ENCODE data around the gene PHLDA2.

Gene PHLDA2

DNA sequence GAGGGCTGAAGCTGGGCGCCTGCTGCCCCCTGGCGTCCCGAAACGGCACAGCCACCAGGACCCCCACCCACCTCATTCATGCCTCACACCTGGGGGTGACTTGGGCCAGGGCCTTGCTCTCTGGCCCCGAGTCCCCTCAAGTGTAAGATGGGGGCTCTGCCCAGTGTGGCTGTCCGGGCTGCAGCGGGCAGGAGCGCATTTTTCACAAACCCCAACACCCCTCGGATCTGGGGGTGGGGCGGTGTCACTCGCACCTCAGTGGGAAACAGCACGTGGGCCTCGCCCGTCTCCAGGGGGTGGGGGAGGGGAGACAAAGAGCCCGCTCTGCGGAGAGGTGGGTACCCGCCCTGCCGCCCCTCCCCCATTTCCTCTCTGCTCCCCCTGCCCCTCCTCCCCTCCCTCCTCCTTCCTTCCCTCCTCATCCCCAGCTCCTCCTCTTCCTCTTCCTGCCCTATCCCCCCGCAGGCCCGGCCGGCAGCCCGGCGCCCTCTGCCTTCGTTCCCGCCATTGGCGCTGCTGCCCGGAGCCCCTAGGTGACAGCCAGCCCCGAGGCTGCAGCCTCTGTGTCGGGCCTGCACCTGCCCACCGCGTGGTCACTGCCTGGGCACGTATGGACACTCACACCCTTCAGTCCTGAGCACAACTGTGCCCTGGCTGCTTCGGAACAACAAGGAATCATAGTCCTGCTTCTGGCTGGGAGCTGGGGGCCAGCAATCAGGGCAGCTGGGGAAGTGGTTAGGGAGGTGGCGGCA, 36.8 kb downstream of the PHLDA2 start (continued):
- TF ChIP-seq, protein P1, sequence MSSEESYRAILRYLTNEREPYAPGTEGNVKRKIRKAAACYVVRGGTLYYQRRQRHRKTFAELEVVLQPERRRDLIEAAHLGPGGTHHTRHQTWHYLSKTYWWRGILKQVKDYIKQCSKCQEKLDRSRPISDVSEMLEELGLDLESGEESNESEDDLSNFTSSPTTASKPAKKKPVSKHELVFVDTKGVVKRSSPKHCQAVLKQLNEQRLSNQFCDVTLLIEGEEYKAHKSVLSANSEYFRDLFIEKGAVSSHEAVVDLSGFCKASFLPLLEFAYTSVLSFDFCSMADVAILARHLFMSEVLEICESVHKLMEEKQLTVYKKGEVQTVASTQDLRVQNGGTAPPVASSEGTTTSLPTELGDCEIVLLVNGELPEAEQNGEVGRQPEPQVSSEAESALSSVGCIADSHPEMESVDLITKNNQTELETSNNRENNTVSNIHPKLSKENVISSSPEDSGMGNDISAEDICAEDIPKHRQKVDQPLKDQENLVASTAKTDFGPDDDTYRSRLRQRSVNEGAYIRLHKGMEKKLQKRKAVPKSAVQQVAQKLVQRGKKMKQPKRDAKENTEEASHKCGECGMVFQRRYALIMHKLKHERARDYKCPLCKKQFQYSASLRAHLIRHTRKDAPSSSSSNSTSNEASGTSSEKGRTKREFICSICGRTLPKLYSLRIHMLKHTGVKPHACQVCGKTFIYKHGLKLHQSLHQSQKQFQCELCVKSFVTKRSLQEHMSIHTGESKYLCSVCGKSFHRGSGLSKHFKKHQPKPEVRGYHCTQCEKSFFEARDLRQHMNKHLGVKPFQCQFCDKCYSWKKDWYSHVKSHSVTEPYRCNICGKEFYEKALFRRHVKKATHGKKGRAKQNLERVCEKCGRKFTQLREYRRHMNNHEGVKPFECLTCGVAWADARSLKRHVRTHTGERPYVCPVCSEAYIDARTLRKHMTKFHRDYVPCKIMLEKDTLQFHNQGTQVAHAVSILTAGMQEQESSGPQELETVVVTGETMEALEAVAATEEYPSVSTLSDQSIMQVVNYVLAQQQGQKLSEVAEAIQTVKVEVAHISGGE (tag by site-specific recombination; conservative IDR thresholded peaks at IDR 0.05; ENCODE audit: low read depth) = no peak
- TF ChIP-seq, protein P2, sequence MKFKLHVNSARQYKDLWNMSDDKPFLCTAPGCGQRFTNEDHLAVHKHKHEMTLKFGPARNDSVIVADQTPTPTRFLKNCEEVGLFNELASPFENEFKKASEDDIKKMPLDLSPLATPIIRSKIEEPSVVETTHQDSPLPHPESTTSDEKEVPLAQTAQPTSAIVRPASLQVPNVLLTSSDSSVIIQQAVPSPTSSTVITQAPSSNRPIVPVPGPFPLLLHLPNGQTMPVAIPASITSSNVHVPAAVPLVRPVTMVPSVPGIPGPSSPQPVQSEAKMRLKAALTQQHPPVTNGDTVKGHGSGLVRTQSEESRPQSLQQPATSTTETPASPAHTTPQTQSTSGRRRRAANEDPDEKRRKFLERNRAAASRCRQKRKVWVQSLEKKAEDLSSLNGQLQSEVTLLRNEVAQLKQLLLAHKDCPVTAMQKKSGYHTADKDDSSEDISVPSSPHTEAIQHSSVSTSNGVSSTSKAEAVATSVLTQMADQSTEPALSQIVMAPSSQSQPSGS (tag by site-specific recombination; IDR thresholded peaks at IDR 0.05; ENCODE audit: low read depth) = no peak
- TF ChIP-seq ZNF341 (tag by site-specific recombination; IDR thresholded peaks at IDR 0.05; ENCODE audit: low read depth) (no peak), ZSCAN30 (tag by site-specific recombination; IDR thresholded peaks at IDR 0.05) (0 out of 2 replicates have a peak, but pooled peaks have one; percentile 43), ZNF266 (tag by site-specific recombination; IDR thresholded peaks at IDR 0.05; ENCODE audit: low read depth) (no peak), ZNF510 (tag by site-specific recombination; IDR thresholded peaks at IDR 0.05; ENCODE audit: insufficient replicate concordance) (no peak), FEZF1 (tag by site-specific recombination; IDR thresholded peaks at IDR 0.05) (no peak), ZNF23 (tag by site-specific recombination; IDR thresholded peaks at IDR 0.05; ENCODE audit: borderline replicate concordance) (no peak), ZNF560 (tag by site-specific recombination; IDR thresholded peaks at IDR 0.05; ENCODE audit: borderline replicate concordance) (no peak), HOXA7 (CRISPR knock-in tag; IDR thresholded peaks at IDR 0.05; ENCODE audit: borderline replicate concordance) (no peak), ZNF664 (tag by site-specific recombination; IDR thresholded peaks at IDR 0.05) (no peak), ZBTB48 (tag by site-specific recombination; IDR thresholded peaks at IDR 0.05) (no peak), ZNF138 (tag by site-specific recombination; IDR thresholded peaks at IDR 0.05; ENCODE audit: borderline replicate concordance) (no peak), RBAK (tag by site-specific recombination; IDR thresholded peaks at IDR 0.05) (no peak), ZNF169 (tag by site-specific recombination; IDR thresholded peaks at IDR 0.05) (no peak), ZNF514 (tag by site-specific recombination; IDR thresholded peaks at IDR 0.05) (no peak), ZNF596 (tag by site-specific recombination; IDR thresholded peaks at IDR 0.05) (no peak), ZNF426 (tag by site-specific recombination; IDR thresholded peaks at IDR 0.05) (no peak), ZNF114 (tag by site-specific recombination; IDR thresholded peaks at IDR 0.05) (no peak), EGR2 (tag by site-specific recombination; IDR thresholded peaks at IDR 0.05; ENCODE audit: low read depth) (peak; percentile 61), SP3 (tag by site-specific recombination; IDR thresholded peaks at IDR 0.05) (peak; percentile 78), ZNF37A (tag by site-specific recombination; IDR thresholded peaks at IDR 0.05) (no peak), GLI2 (tag by site-specific recombination; IDR thresholded peaks at IDR 0.05; ENCODE audit: borderline replicate concordance, low read depth) (no peak), KLF7 (tag by site-specific recombination; IDR thresholded peaks at IDR 0.05; ENCODE audit: borderline replicate concordance) (peak; percentile 26; the same call in 1 of the 2 replicates)
- TF ChIP-seq, protein P3, sequence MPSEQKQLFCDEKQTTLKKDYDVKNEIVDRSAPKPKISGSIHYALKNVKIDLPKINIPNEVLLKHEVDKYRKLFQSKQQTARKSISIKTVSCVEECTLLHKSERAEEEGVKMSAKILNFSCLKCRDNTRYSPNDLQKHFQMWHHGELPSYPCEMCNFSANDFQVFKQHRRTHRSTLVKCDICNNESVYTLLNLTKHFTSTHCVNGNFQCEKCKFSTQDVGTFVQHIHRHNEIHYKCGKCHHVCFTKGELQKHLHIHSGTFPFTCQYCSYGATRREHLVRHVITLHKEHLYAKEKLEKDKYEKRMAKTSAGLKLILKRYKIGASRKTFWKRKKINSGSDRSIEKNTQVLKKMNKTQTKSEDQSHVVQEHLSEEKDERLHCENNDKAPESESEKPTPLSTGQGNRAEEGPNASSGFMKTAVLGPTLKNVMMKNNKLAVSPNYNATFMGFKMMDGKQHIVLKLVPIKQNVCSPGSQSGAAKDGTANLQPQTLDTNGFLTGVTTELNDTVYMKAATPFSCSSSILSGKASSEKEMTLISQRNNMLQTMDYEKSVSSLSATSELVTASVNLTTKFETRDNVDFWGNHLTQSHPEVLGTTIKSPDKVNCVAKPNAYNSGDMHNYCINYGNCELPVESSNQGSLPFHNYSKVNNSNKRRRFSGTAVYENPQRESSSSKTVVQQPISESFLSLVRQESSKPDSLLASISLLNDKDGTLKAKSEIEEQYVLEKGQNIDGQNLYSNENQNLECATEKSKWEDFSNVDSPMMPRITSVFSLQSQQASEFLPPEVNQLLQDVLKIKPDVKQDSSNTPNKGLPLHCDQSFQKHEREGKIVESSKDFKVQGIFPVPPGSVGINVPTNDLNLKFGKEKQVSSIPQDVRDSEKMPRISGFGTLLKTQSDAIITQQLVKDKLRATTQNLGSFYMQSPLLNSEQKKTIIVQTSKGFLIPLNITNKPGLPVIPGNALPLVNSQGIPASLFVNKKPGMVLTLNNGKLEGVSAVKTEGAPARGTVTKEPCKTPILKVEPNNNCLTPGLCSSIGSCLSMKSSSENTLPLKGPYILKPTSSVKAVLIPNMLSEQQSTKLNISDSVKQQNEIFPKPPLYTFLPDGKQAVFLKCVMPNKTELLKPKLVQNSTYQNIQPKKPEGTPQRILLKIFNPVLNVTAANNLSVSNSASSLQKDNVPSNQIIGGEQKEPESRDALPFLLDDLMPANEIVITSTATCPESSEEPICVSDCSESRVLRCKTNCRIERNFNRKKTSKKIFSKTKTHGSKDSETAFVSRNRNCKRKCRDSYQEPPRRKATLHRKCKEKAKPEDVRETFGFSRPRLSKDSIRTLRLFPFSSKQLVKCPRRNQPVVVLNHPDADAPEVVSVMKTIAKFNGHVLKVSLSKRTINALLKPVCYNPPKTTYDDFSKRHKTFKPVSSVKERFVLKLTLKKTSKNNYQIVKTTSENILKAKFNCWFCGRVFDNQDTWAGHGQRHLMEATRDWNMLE (tag by site-specific recombination; conservative IDR thresholded peaks at IDR 0.05; ENCODE audit: low read depth) = no peak
- TF ChIP-seq, protein P4, sequence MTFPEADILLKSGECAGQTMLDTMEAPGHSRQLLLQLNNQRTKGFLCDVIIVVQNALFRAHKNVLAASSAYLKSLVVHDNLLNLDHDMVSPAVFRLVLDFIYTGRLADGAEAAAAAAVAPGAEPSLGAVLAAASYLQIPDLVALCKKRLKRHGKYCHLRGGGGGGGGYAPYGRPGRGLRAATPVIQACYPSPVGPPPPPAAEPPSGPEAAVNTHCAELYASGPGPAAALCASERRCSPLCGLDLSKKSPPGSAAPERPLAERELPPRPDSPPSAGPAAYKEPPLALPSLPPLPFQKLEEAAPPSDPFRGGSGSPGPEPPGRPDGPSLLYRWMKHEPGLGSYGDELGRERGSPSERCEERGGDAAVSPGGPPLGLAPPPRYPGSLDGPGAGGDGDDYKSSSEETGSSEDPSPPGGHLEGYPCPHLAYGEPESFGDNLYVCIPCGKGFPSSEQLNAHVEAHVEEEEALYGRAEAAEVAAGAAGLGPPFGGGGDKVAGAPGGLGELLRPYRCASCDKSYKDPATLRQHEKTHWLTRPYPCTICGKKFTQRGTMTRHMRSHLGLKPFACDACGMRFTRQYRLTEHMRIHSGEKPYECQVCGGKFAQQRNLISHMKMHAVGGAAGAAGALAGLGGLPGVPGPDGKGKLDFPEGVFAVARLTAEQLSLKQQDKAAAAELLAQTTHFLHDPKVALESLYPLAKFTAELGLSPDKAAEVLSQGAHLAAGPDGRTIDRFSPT (tag by site-specific recombination; IDR thresholded peaks at IDR 0.05) = no peak
- TF ChIP-seq, protein P5, sequence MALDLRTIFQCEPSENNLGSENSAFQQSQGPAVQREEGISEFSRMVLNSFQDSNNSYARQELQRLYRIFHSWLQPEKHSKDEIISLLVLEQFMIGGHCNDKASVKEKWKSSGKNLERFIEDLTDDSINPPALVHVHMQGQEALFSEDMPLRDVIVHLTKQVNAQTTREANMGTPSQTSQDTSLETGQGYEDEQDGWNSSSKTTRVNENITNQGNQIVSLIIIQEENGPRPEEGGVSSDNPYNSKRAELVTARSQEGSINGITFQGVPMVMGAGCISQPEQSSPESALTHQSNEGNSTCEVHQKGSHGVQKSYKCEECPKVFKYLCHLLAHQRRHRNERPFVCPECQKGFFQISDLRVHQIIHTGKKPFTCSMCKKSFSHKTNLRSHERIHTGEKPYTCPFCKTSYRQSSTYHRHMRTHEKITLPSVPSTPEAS (tag by site-specific recombination; IDR thresholded peaks at IDR 0.05) = no peak
